Measurements from ENCODE around the gene DRGX. TPM values are rescaled to one million over a fixed set of nuclear protein-coding genes. Genes with fewer than 3 reads are reported as not detected.

The DRGX gene
- total RNA-seq, 2 donors from 2014 or later, result not detected

DNA sequence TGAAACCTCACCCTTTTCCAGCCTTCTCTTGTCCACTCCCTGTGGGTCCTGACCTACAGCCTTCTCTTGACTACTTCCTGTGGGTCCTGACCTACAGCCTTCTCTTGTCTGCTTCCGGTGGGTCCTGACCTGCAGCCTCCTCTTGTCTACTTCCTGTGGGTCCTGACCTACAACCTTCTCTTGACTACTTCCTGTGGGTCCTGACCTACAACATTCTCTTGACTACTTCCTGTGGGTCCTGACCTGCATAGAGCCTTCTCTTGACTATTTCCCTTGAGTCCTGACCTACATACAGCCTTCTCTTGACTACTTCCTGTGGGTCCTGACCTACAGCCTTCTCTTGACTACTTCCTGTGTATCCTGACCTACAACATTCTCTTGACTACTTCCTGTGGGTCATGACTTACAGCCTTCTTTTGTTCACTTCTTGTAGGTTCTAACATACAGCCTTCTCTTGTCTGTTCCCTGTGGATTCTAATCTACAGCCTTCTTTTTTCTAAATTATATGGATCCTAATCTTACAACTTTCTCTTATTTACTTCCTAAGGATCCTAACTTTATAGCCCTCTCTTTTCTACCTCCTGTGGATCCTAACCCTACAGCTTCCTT, 60.4 kb downstream of the DRGX start:
- H3K27ac ChIP-seq, result no peak overlapping the region
- TF ChIP-seq, protein P1, sequence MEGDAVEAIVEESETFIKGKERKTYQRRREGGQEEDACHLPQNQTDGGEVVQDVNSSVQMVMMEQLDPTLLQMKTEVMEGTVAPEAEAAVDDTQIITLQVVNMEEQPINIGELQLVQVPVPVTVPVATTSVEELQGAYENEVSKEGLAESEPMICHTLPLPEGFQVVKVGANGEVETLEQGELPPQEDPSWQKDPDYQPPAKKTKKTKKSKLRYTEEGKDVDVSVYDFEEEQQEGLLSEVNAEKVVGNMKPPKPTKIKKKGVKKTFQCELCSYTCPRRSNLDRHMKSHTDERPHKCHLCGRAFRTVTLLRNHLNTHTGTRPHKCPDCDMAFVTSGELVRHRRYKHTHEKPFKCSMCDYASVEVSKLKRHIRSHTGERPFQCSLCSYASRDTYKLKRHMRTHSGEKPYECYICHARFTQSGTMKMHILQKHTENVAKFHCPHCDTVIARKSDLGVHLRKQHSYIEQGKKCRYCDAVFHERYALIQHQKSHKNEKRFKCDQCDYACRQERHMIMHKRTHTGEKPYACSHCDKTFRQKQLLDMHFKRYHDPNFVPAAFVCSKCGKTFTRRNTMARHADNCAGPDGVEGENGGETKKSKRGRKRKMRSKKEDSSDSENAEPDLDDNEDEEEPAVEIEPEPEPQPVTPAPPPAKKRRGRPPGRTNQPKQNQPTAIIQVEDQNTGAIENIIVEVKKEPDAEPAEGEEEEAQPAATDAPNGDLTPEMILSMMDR (IDR thresholded peaks at IDR 0.05), result no peak
- no peak for ATAC-seq (ENCODE audit: insufficient number of reproducible peaks, low FRiP score, low read depth)
- H3K4me3 ChIP-seq, result no peak overlapping the region
- no peaks in the 10 kb centered on the region for H3K4me1 ChIP-seq (ENCODE audit: control insufficient read depth in 1 of 2, low read depth in 2 of 2)
- no peak for DNase-seq (ENCODE audit: low spot score)
- H3K36me3 ChIP-seq, result no peaks in the 10 kb centered on the region
- no peaks in the 10 kb centered on the region for H3K9me3 ChIP-seq
- no peaks in the 10 kb centered on the region for H3K27me3 ChIP-seq (replicated peaks; ENCODE audit: insufficient read depth)

DNA sequence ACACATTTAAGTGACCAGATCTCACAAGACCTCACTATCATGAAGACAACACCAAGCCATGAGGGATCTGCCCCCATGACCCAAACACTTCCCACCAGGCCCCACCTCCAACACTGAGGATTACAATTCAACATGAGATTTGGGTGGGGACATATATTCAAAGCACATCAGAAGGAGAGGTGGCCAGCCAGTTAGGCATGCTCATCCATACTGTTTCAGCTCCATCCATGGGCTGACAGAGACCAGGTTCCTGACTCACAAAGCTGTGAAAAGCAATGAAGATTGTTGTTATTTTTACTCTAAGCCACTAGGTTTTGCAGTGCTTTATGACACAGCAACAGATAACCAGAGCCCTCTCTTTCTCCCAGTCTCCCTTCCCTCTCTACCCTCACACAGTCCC, 60.9 kb downstream of the DRGX start:
- Histone ChIP-seq H3K9me3 (no peaks in the 10 kb centered on the region), H3K36me3 (no peaks in the 10 kb centered on the region), H3K27ac (no peak overlapping the region), H3K4me1 (ENCODE audit: control insufficient read depth in 1 of 2, low read depth in 2 of 2) (no peaks in the 10 kb centered on the region), H3K27me3 (replicated peaks; ENCODE audit: insufficient read depth) (no peaks in the 10 kb centered on the region), H3K4me3 (no peak overlapping the region)
- DNase-seq (ENCODE audit: low spot score), result no peak
- TF ChIP-seq, protein P1 (IDR thresholded peaks at IDR 0.05), result no peak
- ATAC-seq (ENCODE audit: insufficient number of reproducible peaks, low FRiP score, low read depth), result no peak

DNA sequence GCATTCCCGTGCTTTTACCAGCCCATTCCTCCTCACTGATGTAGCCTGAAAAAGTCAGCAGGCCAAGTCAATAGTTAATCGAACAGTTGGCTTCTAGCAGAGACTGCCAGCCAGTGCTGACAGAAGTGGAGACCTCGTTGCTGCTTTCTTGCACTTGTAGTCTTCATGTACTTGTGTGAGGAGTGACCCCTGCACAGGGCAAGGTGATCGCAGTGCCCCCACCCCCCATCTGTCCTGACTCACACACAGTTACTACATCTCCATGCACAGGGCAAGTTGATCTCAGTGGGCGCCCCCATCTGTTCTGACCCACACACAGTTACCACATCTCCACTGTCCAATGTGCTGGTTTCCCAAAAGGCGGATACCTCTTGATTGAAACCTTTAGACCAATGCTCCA, 62.7 kb downstream of the DRGX start:
- no peaks in the 10 kb centered on the region for H3K27me3 ChIP-seq (replicated peaks; ENCODE audit: insufficient read depth)
- H3K27ac ChIP-seq, result no peak overlapping the region
- DNase-seq (ENCODE audit: low spot score) (no peak), ATAC-seq (ENCODE audit: insufficient number of reproducible peaks, low FRiP score, low read depth) (no peak)
- H3K4me1 ChIP-seq (ENCODE audit: control insufficient read depth in 1 of 2, low read depth in 2 of 2), result no peaks in the 10 kb centered on the region
- no peak overlapping the region for H3K4me3 ChIP-seq
- TF ChIP-seq, protein P1 (IDR thresholded peaks at IDR 0.05), result no peak
- no peaks in the 10 kb centered on the region for H3K36me3 ChIP-seq
- no peaks in the 10 kb centered on the region for H3K9me3 ChIP-seq

DNA sequence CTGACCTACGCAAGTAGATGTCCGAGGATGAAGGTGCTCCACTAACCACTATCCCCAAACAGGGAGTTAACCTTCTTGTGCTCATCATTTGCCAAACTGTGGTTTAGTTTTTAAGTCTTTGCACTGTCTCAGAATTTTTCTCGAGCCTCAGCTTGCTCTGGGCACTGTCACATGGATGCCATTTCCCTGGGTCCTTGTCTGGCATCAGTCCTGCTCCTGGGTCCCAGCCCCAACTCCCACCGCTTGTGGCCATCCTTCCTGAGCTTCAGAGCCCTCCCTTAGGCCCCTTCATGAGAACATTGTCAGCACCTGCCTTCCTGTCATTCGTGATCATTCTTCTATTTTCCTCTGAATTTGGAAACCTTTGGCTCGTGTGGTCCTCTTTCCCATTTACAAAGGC, 63.1 kb downstream of the DRGX start:
- Histone ChIP-seq H3K4me3 (no peak overlapping the region), H3K4me1 (ENCODE audit: control insufficient read depth in 1 of 2, low read depth in 2 of 2) (no peaks in the 10 kb centered on the region), H3K27ac (no peak overlapping the region), H3K9me3 (no peaks in the 10 kb centered on the region), H3K27me3 (replicated peaks; ENCODE audit: insufficient read depth) (no peaks in the 10 kb centered on the region), H3K36me3 (no peaks in the 10 kb centered on the region)
- DNase-seq (ENCODE audit: low spot score), result no peak
- ATAC-seq (ENCODE audit: insufficient number of reproducible peaks, low FRiP score, low read depth), result no peak
- TF ChIP-seq, protein P1 (IDR thresholded peaks at IDR 0.05), result no peak

DNA sequence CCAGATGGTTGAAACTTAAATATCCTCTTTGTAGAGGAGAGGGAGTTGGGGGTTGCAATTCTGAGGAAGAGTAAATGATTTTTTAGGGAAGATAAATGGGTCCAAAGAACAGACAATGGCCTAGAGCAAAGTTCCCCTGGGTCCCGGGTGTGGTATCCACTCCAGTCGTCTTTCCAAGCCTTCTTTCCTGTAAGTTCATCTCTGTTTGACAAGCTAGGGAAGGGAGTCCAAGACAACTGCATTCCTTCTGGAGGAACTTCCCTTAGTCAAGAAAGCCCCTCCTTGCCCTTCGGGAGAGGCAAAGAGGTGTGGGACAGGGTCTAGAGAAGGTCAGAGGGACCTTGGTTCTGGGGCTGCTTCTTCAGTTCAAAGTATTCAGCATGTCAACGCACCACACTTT, 63.6 kb downstream of the DRGX start:
- ATAC-seq (ENCODE audit: insufficient number of reproducible peaks, low FRiP score, low read depth), result no peak
- no peak overlapping the region for H3K27ac ChIP-seq
- no peaks in the 10 kb centered on the region for H3K36me3 ChIP-seq
- H3K27me3 ChIP-seq (replicated peaks; ENCODE audit: insufficient read depth), result no peaks in the 10 kb centered on the region
- no peak for DNase-seq (ENCODE audit: low spot score)
- TF ChIP-seq, protein P1 (IDR thresholded peaks at IDR 0.05), result no peak
- no peak overlapping the region for H3K4me3 ChIP-seq
- no peaks in the 10 kb centered on the region for H3K9me3 ChIP-seq
- H3K4me1 ChIP-seq (ENCODE audit: control insufficient read depth in 1 of 2, low read depth in 2 of 2), result no peaks in the 10 kb centered on the region

Measured in thoracic aorta (tissue), 2 donors.